PC-3 (cell line): ENCODE data around the gene MPHOSPH8. TPM values are rescaled to one million over a fixed set of nuclear protein-coding genes. Genes with fewer than 3 reads are reported as not detected.
A peak's percentile ranks its signal among the peaks of the same experiment; 100 is the strongest.
"Not testable (repeated sequence)": the region's sequence is repeated elsewhere in the genome, so short reads cannot be mapped to it uniquely, and the experiment has no call there.

Source experiments
- ATAC-seq: fragments of 200-7000 bp; cut with Tn5 transposase; 2 replicates; pipeline ENCODE4 v1.9.1; 2020; ENCODE audit warnings: mild to moderate bottlenecking, moderate library complexity
- BruUV-seq: library from RNA; stranded (reverse); fragments of 400-500 nt; replicated peaks from 2 replicates; lab custom pipeline; 2021; lab: Mats Ljungman, UMichigan
- CTCF ChIA-PET: fragments of 300-600 bp; sonication (Branson Sonifier 250); formaldehyde crosslinking; loops from one replicate; lab custom pipeline; 2022; ENCODE audit warnings: antibody characterized with exemption; lab: Charles Lee
- POLR2A ChIA-PET: fragments of 300-600 bp; sonication (Branson Sonifier 250); formaldehyde crosslinking; loops from one replicate; lab custom pipeline; 2022; ENCODE audit warnings: antibody characterized with exemption; ENCODE audit not compliant: unreplicated experiment; lab: Charles Lee
- DNase-seq: peaks from one replicate; pipeline ENCODE4 v3.0.0-alpha.2; 2015
- H2AFZ ChIP-seq: fragments of 300-600 bp; sonication (generic); 2 replicates; pipeline ENCODE4 v1.6.0; 2016; ENCODE audit warnings: antibody characterized with exemption, low read length
- H3F3A ChIP-seq: fragments of 300-600 bp; sonication (generic); one replicate; pipeline ENCODE4 v1.6.0; 2017; ENCODE audit warnings: antibody characterized with exemption, low read length, control low read depth, mild to moderate bottlenecking; ENCODE audit not compliant: unreplicated experiment
- H3K27ac ChIP-seq: fragments of 300-600 bp; sonication (generic); 2 replicates; pipeline ENCODE4 v1.5.1; 2016; ENCODE audit warnings: mild to moderate bottlenecking, low read length
- H3K27me3 ChIP-seq: fragments of 300-600 bp; sonication (generic); 2 replicates; pipeline ENCODE4 v1.6.1; 2016; ENCODE audit warnings: low read length, mixed read lengths
- H3K36me3 ChIP-seq: fragments of 300-600 bp; sonication (generic); 2 replicates; pipeline ENCODE4 v1.6.1; 2016; ENCODE audit warnings: low read depth, mixed run types, low read length, mixed read lengths
- H3K4me1 ChIP-seq: fragments of 300-600 bp; sonication (generic); 2 replicates; pipeline ENCODE4 v1.5.1; 2016; ENCODE audit warnings: low read length; ENCODE audit not compliant: insufficient read depth
- H3K4me2 ChIP-seq: fragments of 300-600 bp; sonication (generic); 2 replicates; pipeline ENCODE4 v1.6.0; 2016; ENCODE audit warnings: low read length
- H3K4me3 ChIP-seq: fragments of 300-600 bp; sonication (generic); 2 replicates; pipeline ENCODE4 v1.5.1; 2016; ENCODE audit warnings: mild to moderate bottlenecking, low read length, mixed read lengths
- H3K79me2 ChIP-seq: fragments of 300-600 bp; sonication (generic); 2 replicates; pipeline ENCODE4 v1.6.1; 2017; ENCODE audit warnings: low read length, mixed read lengths
- H3K9ac ChIP-seq: fragments of 300-600 bp; sonication (generic); 2 replicates; pipeline ENCODE4 v1.6.0; 2016; ENCODE audit warnings: mild to moderate bottlenecking, low read length
- H3K9me2 ChIP-seq: fragments of 300-600 bp; sonication (generic); replicated peaks from 2 replicates; pipeline ENCODE4 v1.6.1; 2016; ENCODE audit warnings: mixed run types, low read length, mixed read lengths
- H3K9me3 ChIP-seq: fragments of 300-600 bp; sonication (generic); 2 replicates; pipeline ENCODE4 v1.6.1; 2016; ENCODE audit warnings: low read length, mixed read lengths
- H4K20me1 ChIP-seq: fragments of 300-600 bp; sonication (generic); 2 replicates; pipeline ENCODE4 v1.6.1; 2016; ENCODE audit warnings: low read length, mixed read lengths
- CTCF ChIP-seq: fragments of 300-600 bp; sonication (generic); conservative IDR thresholded peaks from 2 replicates; pipeline ENCODE4 v1.5.1; 2017; ENCODE audit warnings: antibody characterized with exemption, low read depth, mild to moderate bottlenecking, low read length
- EZH2 ChIP-seq: fragments of 300-600 bp; sonication (generic); IDR thresholded peaks from one replicate; pipeline ENCODE4 v1.6.1; 2017; ENCODE audit warnings: antibody characterized with exemption, mild to moderate bottlenecking, low read length; ENCODE audit not compliant: unreplicated experiment
- EZH2phosphoT487 ChIP-seq: fragments of 300-600 bp; sonication (generic); IDR thresholded peaks from 2 replicates; pipeline ENCODE4 v1.6.1; 2018; ENCODE audit warnings: mild to moderate bottlenecking, antibody characterized with exemption, low read length, borderline replicate concordance
- intact Hi-C: fragments of 100-400 bp; cut with micrococcal nuclease; formaldehyde crosslinking; loops from 2 replicates; pipeline ENCODE4 v1.9.0; 2023
- total RNA-seq: library from RNA; depleted of rRNA; stranded (reverse); fragments of >200 nt; gene quantifications from 2 replicates; pipeline ENCODE4 v1.2.3, GENCODE V29; 2014

The MPHOSPH8 gene
- total RNA-seq, 1 experiment from 2014 or later, result 13.3 TPM

GRCh38 chr13:19695829-19696228 is 62.4 kb downstream of the MPHOSPH8 start:
- H3K36me3 ChIP-seq, result peaks cover 18% of the 10 kb centered on the region; the same call in 1 of the 2 replicates
- H3K4me3 ChIP-seq, result no peak overlapping the region
- H4K20me1 ChIP-seq, result 0 out of 2 replicates have a peak, but pooled peaks cover 5% of the 10 kb centered on the region
- H3K27me3 ChIP-seq, result no peaks in the 10 kb centered on the region
- no peak overlapping the region for H3K9ac ChIP-seq
- ATAC-seq, result no peak
- H3K79me2 ChIP-seq, result peaks cover 6% of the 10 kb centered on the region; the same call in 1 of the 2 replicates
- DNase-seq, result no peak
- H3K4me1 ChIP-seq, result 0 out of 2 replicates have a peak, but pooled peaks cover 10% of the 10 kb centered on the region
- H3K9me3 ChIP-seq, result no peaks in the 10 kb centered on the region
- BruUV-seq, result no TSS peak
- CTCF ChIA-PET, result no interaction called here
- POLR2A ChIA-PET, result no interaction called here
- intact Hi-C loops, result no loop called here
- no peak overlapping the region for H3K27ac ChIP-seq
- H3F3A ChIP-seq, result no peaks in the 10 kb centered on the region
- TF ChIP-seq EZH2phosphoT487, result no peak
- TF ChIP-seq EZH2, result no peak
- TF ChIP-seq CTCF, result no peak
- no peak overlapping the region for H2AFZ ChIP-seq
- H3K9me2 ChIP-seq, result no peaks in the 10 kb centered on the region
- H3K4me2 ChIP-seq, result no peak overlapping the region

GRCh38 chr13:19700963-19701362 is 67.5 kb downstream of the MPHOSPH8 start:
- H3K27me3 ChIP-seq, H3K4me3 ChIP-seq, H3K79me2 ChIP-seq, DNase-seq, H3K27ac ChIP-seq, H4K20me1 ChIP-seq, H2AFZ ChIP-seq, BruUV-seq, H3K9me2 ChIP-seq, intact Hi-C loops, ATAC-seq, H3K4me2 ChIP-seq, CTCF ChIA-PET, H3K9me3 ChIP-seq, H3K9ac ChIP-seq, H3F3A ChIP-seq: not testable (repeated sequence)
- Histone ChIP-seq H3K36me3 (peaks cover 18% of the 10 kb centered on the region; the same call in 1 of the 2 replicates), H3K4me1 (peaks cover 10% of the 10 kb centered on the region)
- POLR2A ChIA-PET, result interaction anchor here (0.6 kb wide), 1 partner anchor 1465 kb away, joined by 10 read pairs; no protein-coding TSS in a partner anchor

- DNase-seq (peak; percentile 32), ATAC-seq (peak; percentile 79)
- H3K9me2 ChIP-seq, H3K9me3 ChIP-seq, intact Hi-C loops, CTCF ChIA-PET, BruUV-seq, H3K9ac ChIP-seq, POLR2A ChIA-PET, H3F3A ChIP-seq, H3K4me3 ChIP-seq, H3K27me3 ChIP-seq, H2AFZ ChIP-seq, H4K20me1 ChIP-seq, H3K79me2 ChIP-seq, H3K4me2 ChIP-seq: not testable (repeated sequence)
- H3K36me3 ChIP-seq, result peaks cover 18% of the 10 kb centered on the region; the same call in 1 of the 2 replicates
- H3K27ac ChIP-seq, result 0 out of 2 replicates have a peak overlapping the region, but pooled peaks have one; percentile 1
- H3K4me1 ChIP-seq, result peaks cover 10% of the 10 kb centered on the region
Measured at GRCh38 chr13:19701619-19702018, 68.2 kb downstream of the MPHOSPH8 start.

GRCh38 chr13:19704256-19704655 is 70.8 kb downstream of the MPHOSPH8 start:
- H3K36me3 ChIP-seq, H3K4me3 ChIP-seq, H3F3A ChIP-seq, DNase-seq, intact Hi-C loops, H3K4me2 ChIP-seq, H3K27ac ChIP-seq, BruUV-seq, H3K79me2 ChIP-seq, CTCF ChIA-PET, H4K20me1 ChIP-seq, H3K9ac ChIP-seq, POLR2A ChIA-PET, H2AFZ ChIP-seq, H3K9me2 ChIP-seq, H3K9me3 ChIP-seq, H3K27me3 ChIP-seq, ATAC-seq: not testable (repeated sequence)
- peaks cover 10% of the 10 kb centered on the region for H3K4me1 ChIP-seq

- H4K20me1 ChIP-seq, H3K36me3 ChIP-seq, H3K4me2 ChIP-seq, BruUV-seq, DNase-seq, H3F3A ChIP-seq, POLR2A ChIA-PET, intact Hi-C loops, CTCF ChIA-PET, H2AFZ ChIP-seq, H3K9ac ChIP-seq, H3K4me1 ChIP-seq, H3K4me3 ChIP-seq, H3K27me3 ChIP-seq, H3K9me2 ChIP-seq, H3K27ac ChIP-seq, H3K9me3 ChIP-seq, ATAC-seq: not testable (repeated sequence)
- peaks cover 12% of the 10 kb centered on the region; the same call in 1 of the 2 replicates for H3K79me2 ChIP-seq
Measured at GRCh38 chr13:19709039-19709438, 75.6 kb downstream of the MPHOSPH8 start.

GRCh38 chr13:19709782-19710181 is 76.3 kb downstream of the MPHOSPH8 start:
- H3K27me3 ChIP-seq, H3K4me1 ChIP-seq, H3K9me3 ChIP-seq, H3K27ac ChIP-seq, ATAC-seq, H4K20me1 ChIP-seq, BruUV-seq, POLR2A ChIA-PET, H2AFZ ChIP-seq, DNase-seq, H3F3A ChIP-seq, H3K9me2 ChIP-seq, H3K4me3 ChIP-seq, intact Hi-C loops, H3K9ac ChIP-seq, CTCF ChIA-PET, H3K36me3 ChIP-seq, H3K4me2 ChIP-seq: not testable (repeated sequence)
- peaks cover 12% of the 10 kb centered on the region; the same call in 1 of the 2 replicates for H3K79me2 ChIP-seq
